ENCODE data around the gene YBEY.
"Not testable (repeated sequence)": the region's sequence is repeated elsewhere in the genome, so short reads cannot be mapped to it uniquely, and the experiment has no call there.

YBEY gene

GRCh38 chr21:46285761-46286647 is at the start of gene YBEY:
Gene YBEY, plus strand, starts transcription at chr21:46286342. Its CDS starts 572 bp downstream, at chr21:46286914.
- peak; percentile 78 for DNase-seq

- no peak for DNase-seq
Measured at GRCh38 chr21:46237474-46237873, 48.7 kb upstream of the YBEY start.

GRCh38 chr21:46239817-46240325 is 46.3 kb upstream of the YBEY start:
- no peak for DNase-seq

- not testable (repeated sequence) for DNase-seq
Measured at GRCh38 chr21:46241577-46241976, 44.6 kb upstream of the YBEY start.

GRCh38 chr21:46243325-46243724 is 42.8 kb upstream of the YBEY start:
- DNase-seq, result no peak

GRCh38 chr21:46243960-46244361 is 42.2 kb upstream of the YBEY start:
- no peak for DNase-seq

- no peak for DNase-seq
Measured at GRCh38 chr21:46244602-46245001, 41.5 kb upstream of the YBEY start.

GRCh38 chr21:46245213-46245915 is 40.8 kb upstream of the YBEY start:
- no peak for DNase-seq

GRCh38 chr21:46246345-46246744 is 39.8 kb upstream of the YBEY start:
- no peak for DNase-seq

GRCh38 chr21:46247699-46248421 is 38.3 kb upstream of the YBEY start:
- peak; percentile 22 for DNase-seq

- DNase-seq, result no peak
Measured at GRCh38 chr21:46248422-46248782, 37.7 kb upstream of the YBEY start.

GRCh38 chr21:46248827-46249226 is 37.3 kb upstream of the YBEY start:
- DNase-seq, result no peak

- no peak for DNase-seq
Measured at GRCh38 chr21:46250146-46250725, 35.9 kb upstream of the YBEY start.

- DNase-seq, result no peak
Measured at GRCh38 chr21:46252840-46253239, 33.3 kb upstream of the YBEY start.

GRCh38 chr21:46253610-46254124 is 32.5 kb upstream of the YBEY start:
- DNase-seq, result no peak

- no peak for DNase-seq
Measured at GRCh38 chr21:46254208-46254975, 31.8 kb upstream of the YBEY start.

- no peak for DNase-seq
Measured at GRCh38 chr21:46255166-46255565, 31.0 kb upstream of the YBEY start.

- no peak for DNase-seq
Measured at GRCh38 chr21:46255758-46256337, 30.3 kb upstream of the YBEY start.

GRCh38 chr21:46256501-46256994 is 29.6 kb upstream of the YBEY start:
- DNase-seq, result no peak

GRCh38 chr21:46264046-46264689 is 22.0 kb upstream of the YBEY start:
- no peak for DNase-seq

GRCh38 chr21:46264690-46265144 is 21.4 kb upstream of the YBEY start:
- DNase-seq, result no peak
